Activated effector memory CD4-positive, alpha-beta T cell treated with Interleukin-2 at 50 U/mL for 16 hours (primary cell): Measurements from ENCODE around the gene STARD5.
"Not testable (repeated sequence)": the region's sequence is repeated elsewhere in the genome, so short reads cannot be mapped to it uniquely, and the experiment has no call there.

Experiments used
- DNase-seq: peaks from one replicate; pipeline ENCODE4 v3.0.0-alpha.2; 2020

The STARD5 gene

GRCh38 chr15:81336568-81336967 lies 12.6 kb upstream of the STARD5 start:
- no peak for DNase-seq

GRCh38 chr15:81335631-81336030 lies 11.7 kb upstream of the STARD5 start:
- no peak for DNase-seq

GRCh38 chr15:81334768-81335435 lies 11.0 kb upstream of the STARD5 start:
- no peak for DNase-seq

DNA sequence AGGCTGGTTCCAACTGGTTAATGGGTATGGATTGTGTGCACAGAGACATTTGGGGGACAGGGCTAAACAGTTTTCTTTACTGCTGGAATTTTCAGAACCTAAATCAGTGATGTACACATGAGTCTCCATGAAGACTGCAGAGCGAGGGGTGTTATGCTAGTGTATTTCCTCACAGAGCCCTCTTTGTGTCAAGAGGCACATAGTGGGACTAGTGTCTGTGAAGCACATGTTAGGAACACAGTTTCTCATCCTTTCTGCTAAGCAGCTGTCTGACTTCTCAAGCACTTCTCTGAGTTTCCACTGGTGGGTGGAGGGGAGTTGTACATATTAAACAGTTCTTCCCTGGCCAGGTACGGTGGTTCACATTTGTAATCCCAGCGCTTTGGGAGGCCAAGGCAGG lies 9.4 kb upstream of the STARD5 start:
- DNase-seq, result no peak

DNA sequence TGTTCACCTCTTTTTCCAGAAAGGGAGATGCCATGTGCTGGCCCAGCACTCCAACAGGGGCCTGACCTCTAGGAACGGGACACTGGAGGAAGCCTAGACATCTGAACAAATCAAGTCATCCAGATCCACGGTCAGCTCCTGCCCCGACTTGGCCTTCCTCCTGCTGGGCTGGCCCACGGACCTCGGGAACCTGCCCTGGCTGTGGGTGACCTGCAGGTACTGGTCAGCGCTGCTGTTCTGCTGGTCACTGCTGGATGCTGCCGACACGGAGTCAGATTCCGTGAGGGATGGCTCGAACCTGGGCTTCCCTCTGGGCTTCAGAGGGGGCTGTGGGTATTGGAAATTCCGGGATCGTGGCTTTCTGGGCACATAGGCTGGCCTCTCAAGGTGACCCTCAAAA lies 8.4 kb upstream of the STARD5 start:
- no peak for DNase-seq

DNA sequence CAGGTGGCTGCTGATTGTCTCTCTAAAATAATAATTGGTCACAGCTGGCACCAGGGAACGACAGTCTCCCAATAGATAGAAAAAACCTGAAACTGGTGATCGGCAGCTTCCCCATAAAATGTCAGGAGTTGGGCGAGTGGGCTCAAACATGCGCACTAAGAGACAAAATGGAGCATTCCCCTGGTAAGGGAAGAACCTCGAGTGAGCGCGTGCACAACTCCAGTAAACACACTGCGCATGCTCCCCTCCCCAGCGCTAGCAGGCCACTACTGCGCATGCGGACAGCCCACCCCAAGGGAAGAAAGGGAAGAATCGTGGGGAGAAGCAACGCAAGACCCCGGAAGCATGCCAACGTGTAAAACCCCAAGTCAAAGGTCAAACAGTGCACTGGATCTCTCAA lies 7.7 kb upstream of the STARD5 start:
- no peak for DNase-seq

DNA sequence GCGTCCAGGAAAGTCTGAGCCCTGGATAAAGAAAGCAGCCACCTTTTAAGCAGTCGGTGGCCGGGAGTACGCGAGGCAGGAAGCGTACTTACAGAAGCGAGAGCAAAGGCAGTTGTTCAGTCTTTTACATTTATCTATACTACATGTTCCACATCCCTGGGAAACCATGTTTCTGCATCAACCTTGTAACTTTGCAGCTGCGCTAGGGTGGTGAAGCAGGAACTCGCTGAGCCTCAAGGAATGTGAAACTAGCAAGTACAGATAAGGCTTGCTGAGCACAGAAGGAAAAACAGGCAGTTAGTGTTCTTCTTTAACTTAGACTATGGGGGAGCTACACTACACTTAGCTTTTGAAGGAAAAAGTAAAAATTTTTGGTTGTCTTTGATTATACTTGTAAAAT lies 7.2 kb upstream of the STARD5 start:
- not testable (repeated sequence) for DNase-seq

GRCh38 chr15:81330366-81331090 lies 6.6 kb upstream of the STARD5 start:
- no peak for DNase-seq

DNA sequence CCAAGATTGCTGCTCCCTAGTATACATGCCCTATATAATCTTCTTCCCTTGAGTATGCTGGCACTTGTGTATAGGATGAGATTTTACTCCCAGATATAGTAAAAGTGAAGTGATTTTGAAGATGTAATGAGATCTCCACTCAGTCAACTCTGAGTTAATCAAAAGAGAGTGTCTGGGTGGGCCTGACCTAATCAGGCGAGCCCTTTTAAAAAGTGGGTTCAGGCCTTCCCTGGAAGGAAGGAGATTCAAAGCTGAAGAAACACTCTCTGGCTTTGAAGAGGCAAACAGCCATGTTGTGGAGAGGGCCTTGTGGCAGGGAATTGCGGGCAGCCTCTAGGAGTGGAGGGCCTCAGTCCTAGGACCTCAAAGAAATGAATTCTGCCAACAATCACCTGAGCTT lies 5.5 kb upstream of the STARD5 start:
- no peak for DNase-seq

DNA sequence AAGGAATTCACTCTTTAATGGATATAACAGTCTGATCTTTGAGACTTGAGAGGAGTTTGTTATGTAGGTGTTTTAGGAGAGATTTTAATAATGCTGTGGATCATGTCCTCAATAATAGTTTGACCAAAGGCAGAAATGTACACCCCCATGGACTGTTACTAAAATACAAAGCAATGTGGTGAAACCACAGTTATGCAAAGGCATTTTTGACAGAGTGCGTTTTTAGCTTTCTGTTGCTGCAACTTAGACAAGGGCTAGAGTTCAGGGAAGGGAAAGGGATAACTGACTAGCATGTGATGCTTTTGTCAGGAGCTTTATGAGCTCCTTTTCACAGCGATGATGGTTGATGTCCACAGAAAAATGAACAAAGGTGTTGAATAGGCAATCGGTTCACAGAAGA lies 3.6 kb upstream of the STARD5 start:
- no peak for DNase-seq

DNA sequence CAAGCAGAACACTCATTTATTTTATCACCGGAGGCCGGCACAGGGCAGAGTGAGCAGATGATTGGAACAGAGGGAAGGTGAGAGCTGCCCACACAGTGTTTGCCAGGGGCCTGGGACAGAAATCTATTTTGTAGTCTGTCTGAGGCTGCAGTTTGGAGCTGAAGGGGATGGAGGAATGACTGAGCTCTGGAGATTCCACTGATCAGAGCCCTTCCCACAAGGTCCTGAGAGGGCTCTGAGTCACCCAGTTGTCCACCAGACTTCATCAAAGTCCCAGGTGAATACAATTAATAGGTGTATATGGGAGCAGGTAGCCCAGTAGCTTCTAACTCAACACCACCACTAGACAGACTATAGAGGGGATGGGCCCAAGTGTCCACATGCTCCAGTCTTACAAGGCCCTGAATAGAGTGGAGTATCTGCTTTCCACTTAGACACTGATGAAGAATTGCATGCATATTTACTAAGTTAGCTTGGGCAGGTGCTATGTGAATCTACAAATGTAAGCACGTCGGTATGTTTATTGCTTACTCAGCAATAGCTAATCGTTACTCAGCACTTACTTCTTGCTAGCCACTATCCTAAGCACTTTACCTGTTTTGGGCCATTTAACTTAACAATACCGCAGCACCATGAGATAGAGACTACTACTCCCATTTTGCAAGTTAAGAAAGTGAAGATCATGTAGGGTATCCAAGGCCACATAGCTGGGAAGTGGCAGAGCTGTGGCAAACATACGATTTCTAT lies 2.7 kb upstream of the STARD5 start:
- no peak for DNase-seq

GRCh38 chr15:81323559-81323943 lies 390 bp downstream of the STARD5 start:
- DNase-seq, result no peak

DNA sequence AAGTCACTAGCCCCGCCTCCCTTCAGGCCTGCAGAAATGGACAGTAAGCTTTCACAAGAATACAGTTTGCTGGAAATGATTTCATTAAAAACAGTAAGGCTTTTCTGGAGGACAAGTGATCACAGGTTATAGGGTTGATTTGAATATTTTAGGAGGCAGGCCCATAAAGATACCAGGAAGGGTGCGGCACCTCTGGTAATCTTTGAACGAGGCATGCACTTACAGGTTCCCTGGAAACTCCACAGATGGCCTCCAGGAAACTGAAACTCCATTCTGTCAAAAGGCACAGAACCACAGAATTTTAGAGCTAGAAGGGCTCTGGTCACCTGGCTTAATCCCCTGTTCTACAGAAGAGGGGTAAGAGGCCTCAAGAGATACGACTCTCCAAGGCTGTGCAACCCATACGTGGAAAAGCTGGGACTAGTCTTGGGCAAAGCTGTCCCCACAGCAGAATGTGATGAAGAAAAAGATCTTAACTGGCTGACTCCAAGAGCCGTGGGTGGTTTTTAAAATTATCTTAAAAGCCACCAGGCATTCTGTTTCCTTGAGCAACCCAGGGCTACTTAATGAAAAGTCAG lies 1.2 kb downstream of the STARD5 start:
- DNase-seq, result no peak

DNA sequence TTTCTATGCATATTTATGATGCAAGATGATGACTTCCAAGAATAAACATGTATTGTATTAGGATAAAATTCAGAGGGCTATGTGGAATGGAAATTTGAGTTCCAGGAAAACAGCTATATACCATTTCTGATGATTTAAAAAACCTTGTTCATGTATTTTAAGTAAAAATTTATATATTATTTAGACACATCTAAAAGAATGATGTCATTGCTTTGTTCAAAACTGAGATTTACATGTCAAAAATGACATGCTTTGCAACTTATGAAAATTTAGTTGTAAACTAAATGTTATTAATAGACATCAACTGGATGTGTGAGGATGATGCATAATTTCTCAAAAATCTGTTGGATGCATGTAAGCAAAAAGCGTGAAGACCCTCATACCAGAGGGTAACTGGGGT lies 2.3 kb downstream of the STARD5 start:
- DNase-seq, result no peak

- no peak for DNase-seq
These were observed 6.3 kb downstream of the STARD5 start for GRCh38 chr15:81317642-81318017.

GRCh38 chr15:81316267-81316666 lies 7.7 kb downstream of the STARD5 start:
- no peak for DNase-seq

DNA sequence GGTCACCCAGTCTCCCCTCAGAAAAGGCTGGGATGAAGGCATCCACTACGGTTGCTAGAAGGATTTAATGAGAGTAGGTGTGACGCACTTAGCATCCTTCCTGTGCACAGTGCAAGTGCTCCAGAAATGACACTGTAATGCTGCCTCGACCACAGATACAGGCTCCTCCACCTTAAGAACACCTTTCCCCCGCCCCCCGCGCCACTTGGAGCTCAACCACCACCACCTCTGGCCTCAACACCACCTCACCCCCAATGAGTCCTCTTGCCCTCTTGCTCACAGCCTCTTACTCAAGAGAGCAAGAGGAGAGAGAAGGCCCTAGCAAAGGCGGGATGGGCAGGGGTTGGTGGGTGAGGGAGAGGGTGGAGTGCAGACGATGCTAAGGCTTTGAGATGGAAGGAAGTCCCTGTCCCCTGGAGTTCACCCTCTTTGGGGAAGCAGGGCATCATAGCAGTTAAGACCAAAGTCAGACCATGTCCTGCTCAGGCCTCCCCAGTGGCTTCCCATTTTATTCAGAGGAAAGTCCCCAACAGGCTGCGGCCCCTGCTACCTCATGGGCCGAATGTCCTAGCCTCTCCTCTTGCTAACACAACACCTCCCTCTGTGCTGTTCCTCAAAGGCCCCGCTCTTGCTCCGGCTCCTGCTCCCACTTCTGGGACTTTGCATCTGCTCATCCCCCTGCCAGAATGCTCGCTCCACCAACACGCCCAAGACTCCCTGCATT lies 8.3 kb downstream of the STARD5 start:
- DNase-seq, result no peak

GRCh38 chr15:81314378-81314777 lies 9.6 kb downstream of the STARD5 start:
- no peak for DNase-seq

GRCh38 chr15:81313686-81314085 lies 10.3 kb downstream of the STARD5 start:
- no peak for DNase-seq

DNA sequence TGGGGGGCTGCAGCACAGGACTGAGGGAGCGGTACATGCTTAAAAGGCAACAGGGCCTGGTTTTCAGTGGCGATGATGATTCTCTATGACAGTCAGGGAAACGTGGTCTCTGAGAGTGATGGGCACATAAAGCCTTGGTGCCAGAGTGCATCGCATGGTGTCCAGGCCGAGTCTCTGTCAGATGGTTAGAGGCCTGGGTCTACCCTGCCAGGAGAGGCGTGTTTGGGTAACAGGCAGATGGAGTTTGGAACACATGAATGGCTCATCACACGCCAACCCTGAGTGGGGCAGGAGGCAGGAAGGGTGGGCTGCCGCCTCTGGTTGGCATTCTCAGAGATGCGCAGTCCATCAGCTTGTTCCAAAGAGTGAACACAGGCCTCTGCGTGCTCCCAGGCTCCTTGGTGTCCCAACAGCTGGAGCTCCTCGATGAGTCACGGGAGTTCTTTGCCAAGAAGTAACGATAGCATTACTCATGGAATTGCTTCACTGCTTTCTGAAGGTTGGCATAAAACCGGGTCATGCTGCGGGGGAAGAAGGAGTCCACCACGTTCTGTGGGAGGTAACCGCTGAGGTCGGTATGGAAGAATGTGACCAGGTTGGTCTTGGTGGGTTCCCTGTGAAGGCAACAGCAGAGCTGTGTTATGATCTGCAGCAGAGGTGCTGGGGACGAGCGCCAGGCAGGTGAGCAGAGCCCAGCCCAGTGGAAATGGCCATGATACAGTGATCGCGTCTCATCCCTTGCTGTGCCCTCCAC lies 11.0 kb downstream of the STARD5 start:
- no peak for DNase-seq

GRCh38 chr15:81311752-81312464 lies 12.0 kb downstream of the STARD5 start:
- no peak for DNase-seq

DNA sequence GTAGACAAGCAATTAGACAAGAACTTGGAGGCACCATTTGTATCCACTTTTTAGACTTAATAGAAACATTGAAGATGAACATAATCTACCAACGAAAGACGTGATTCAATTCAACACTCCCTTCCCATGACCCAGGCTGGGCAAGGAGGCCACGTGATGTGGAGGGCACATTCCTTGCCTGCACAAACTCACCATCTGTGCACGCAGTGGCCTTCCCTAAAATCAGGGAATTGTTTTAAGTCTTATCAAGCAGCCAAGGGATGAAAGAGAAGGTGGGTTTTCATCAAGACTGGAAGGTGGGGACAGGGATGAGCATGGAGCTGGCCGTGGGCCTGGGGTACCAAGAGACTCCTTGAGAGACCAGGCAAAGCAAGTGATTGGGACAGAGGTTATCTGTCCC lies 13.5 kb downstream of the STARD5 start:
- no peak for DNase-seq
